Measurements from ENCODE around the gene ITGB3. TPM values are rescaled to one million over a fixed set of nuclear protein-coding genes. Genes with fewer than 3 reads are reported as not detected.

Gene ITGB3
- total RNA-seq, 2 donors from 2014 or later = 3.4 to 12.4 TPM

DNA sequence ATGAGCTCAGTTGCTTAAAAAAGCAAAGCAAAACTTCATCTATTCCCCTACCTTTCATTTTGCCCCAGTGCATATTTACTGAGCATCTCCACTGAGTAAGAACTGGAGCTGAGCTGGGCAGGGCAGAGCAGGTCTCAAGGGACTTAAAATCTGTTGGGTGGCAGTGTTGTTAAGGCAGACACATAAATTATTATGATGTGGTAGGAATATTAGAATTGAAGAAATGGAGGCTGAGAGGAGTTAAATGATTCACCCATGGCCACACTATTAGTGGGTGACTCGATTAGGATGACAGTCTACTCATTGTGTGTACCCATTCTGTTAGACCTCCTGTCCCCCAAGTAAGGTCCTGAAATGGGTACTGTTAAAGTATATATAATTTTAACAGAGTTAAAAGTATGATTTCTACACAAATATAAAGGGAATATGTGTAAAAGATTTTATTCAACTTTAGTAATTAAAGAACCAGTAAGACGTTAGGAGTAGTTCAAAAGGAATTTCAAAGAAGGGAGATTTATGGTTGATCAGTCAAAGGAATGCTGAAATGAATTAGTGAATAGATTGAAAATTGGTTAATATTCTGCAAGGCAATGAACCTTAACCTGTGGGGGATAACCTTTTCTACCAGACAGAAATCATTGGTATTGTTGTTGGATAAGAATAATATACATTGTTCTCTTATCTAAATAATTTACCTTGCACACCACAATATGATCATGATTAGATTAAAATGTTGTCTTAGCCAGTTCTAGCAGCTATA is 17.5 kb downstream of the ITGB3 start:
- 81% methylated on average over 2 of the region's 2 CpGs for WGBS
- DNase-seq (ENCODE audit: low spot score) = no peak
- Histone ChIP-seq H3K4me1 (replicated peaks) (peaks cover 6% of the 10 kb centered on the region), H3K36me3 (no peaks in the 10 kb centered on the region), H3K9me3 (no peaks in the 10 kb centered on the region), H3K27ac (no peak overlapping the region), H3K4me3 (no peak overlapping the region), H3K27me3 (replicated peaks; ENCODE audit: insufficient read depth) (no peaks in the 10 kb centered on the region)
- TF ChIP-seq POLR2A (IDR thresholded peaks at IDR 0.05) (no peak), POLR2AphosphoS5 (IDR thresholded peaks at IDR 0.05) (no peak)
- TF ChIP-seq, protein P1, sequence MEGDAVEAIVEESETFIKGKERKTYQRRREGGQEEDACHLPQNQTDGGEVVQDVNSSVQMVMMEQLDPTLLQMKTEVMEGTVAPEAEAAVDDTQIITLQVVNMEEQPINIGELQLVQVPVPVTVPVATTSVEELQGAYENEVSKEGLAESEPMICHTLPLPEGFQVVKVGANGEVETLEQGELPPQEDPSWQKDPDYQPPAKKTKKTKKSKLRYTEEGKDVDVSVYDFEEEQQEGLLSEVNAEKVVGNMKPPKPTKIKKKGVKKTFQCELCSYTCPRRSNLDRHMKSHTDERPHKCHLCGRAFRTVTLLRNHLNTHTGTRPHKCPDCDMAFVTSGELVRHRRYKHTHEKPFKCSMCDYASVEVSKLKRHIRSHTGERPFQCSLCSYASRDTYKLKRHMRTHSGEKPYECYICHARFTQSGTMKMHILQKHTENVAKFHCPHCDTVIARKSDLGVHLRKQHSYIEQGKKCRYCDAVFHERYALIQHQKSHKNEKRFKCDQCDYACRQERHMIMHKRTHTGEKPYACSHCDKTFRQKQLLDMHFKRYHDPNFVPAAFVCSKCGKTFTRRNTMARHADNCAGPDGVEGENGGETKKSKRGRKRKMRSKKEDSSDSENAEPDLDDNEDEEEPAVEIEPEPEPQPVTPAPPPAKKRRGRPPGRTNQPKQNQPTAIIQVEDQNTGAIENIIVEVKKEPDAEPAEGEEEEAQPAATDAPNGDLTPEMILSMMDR (IDR thresholded peaks at IDR 0.05) = no peak
- intact Hi-C loops (cut with DNase I) = no loop called here

DNA sequence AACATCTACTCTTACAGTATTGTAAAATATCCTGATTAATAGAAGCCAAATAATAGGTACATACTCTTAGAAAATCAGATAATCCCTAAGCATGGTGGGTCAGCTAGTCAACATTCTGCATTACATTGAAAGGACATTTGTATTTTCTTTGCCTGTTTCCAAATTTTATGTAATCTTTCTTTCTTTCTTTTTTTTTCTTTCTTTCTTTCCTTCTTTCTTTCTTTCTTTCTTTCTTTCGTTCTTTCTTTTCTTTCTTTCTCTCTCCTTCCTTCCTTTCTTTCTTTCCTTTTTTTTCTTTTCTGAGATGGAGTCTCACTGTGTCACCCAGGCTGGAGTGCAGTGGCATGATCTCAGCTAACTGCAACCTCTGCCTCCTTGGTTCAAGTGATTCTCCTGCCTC is 18.9 kb downstream of the ITGB3 start:
- H3K4me1 ChIP-seq (replicated peaks) = peaks cover 11% of the 10 kb centered on the region
- H3K4me3 ChIP-seq = no peak overlapping the region
- intact Hi-C loops (cut with DNase I) = no loop called here
- TF ChIP-seq POLR2A (IDR thresholded peaks at IDR 0.05) (no peak), POLR2AphosphoS5 (IDR thresholded peaks at IDR 0.05) (no peak)
- TF ChIP-seq, protein P1 (IDR thresholded peaks at IDR 0.05) = no peak
- no peaks in the 10 kb centered on the region for H3K36me3 ChIP-seq
- no peaks in the 10 kb centered on the region for H3K9me3 ChIP-seq
- H3K27ac ChIP-seq = no peak overlapping the region
- DNase-seq (ENCODE audit: low spot score) = no peak
- WGBS = 80% methylated on average over 1 of the region's 1 CpG
- no peaks in the 10 kb centered on the region for H3K27me3 ChIP-seq (replicated peaks; ENCODE audit: insufficient read depth)

DNA sequence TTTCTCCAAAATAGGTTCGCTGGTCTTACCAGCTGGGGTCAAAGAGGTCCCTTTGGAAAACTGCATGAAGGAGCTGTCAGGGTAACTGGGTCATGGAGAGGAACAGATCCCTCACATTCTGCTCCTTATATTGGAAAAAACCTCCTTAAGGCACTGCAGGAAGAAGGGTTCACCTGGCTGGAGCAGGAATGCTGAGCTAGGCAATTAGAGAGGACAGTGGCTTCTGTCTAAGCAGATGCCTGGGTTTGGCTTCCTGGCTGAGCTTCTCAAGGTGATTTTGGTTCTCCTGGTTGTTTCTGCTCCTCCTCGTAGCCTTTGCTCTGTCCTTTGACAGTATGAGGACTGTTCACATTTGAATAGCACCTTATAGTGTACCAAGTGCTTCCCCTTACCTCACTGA is 19.6 kb downstream of the ITGB3 start:
- no peak overlapping the region for H3K4me3 ChIP-seq
- 93% methylated on average over 2 of the region's 2 CpGs for WGBS
- no peaks in the 10 kb centered on the region for H3K36me3 ChIP-seq
- peaks cover 11% of the 10 kb centered on the region for H3K4me1 ChIP-seq (replicated peaks)
- no peak overlapping the region for H3K27ac ChIP-seq
- no peak for DNase-seq (ENCODE audit: low spot score)
- no peaks in the 10 kb centered on the region for H3K27me3 ChIP-seq (replicated peaks; ENCODE audit: insufficient read depth)
- TF ChIP-seq POLR2A (IDR thresholded peaks at IDR 0.05) = no peak
- TF ChIP-seq, protein P1 (IDR thresholded peaks at IDR 0.05) = no peak
- TF ChIP-seq POLR2AphosphoS5 (IDR thresholded peaks at IDR 0.05) = no peak
- H3K9me3 ChIP-seq = no peaks in the 10 kb centered on the region
- intact Hi-C loops (cut with DNase I) = no loop called here

DNA sequence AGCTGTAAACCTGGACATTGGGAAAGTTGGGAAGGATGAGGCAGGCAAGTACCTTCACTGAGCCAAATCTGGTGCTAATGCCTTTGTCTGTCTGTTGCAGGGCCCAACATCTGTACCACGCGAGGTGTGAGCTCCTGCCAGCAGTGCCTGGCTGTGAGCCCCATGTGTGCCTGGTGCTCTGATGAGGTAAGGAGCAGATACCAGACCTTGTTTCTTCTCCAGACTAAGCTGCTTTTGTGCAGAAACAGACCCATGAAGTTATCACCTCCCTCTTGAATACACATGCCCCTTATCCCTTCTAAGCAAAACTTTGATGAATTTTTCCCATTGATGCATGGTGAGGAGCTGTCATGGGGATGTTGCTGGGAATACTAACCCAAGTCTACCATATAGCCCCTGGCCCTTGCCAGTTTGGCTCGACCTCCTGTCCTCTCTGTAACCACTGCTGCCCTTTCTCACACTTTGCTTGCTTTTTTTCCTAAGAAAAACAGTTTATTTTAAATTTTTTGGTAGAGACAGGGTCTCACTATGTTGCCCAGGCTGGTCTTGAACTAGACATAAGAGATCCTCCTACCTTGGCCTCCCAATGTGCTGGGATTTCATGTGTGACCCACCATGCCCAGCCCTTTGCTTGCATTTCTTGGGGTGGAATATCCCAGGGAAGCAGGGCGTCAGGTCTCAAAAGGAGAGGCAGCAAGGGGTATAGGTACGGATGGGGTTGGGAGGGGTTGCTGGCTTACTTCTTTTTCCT is 20.9 kb downstream of the ITGB3 start:
- H3K27ac ChIP-seq = peak overlapping the region; percentile 63 to 76
- 91% methylated on average over 5 of the region's 5 CpGs for WGBS
- peaks cover 11% of the 10 kb centered on the region for H3K4me1 ChIP-seq (replicated peaks)
- no peaks in the 10 kb centered on the region for H3K36me3 ChIP-seq
- TF ChIP-seq, protein P1 (IDR thresholded peaks at IDR 0.05) = no peak
- no peak for TF ChIP-seq POLR2AphosphoS5 (IDR thresholded peaks at IDR 0.05)
- TF ChIP-seq POLR2A (IDR thresholded peaks at IDR 0.05) = no peak
- H3K9me3 ChIP-seq = no peaks in the 10 kb centered on the region
- no peak for DNase-seq (ENCODE audit: low spot score)
- no peak overlapping the region for H3K4me3 ChIP-seq
- H3K27me3 ChIP-seq (replicated peaks; ENCODE audit: insufficient read depth) = no peaks in the 10 kb centered on the region
- intact Hi-C loops (cut with DNase I) = no loop called here
